GM12878 (cell line): Measurements from ENCODE around the gene KDM4F. TPM values are rescaled to one million over a fixed set of nuclear protein-coding genes. Genes with fewer than 3 reads are reported as not detected.

Source experiments
- ATAC-seq: fragments of 200-7000 bp; cut with Tn5 transposase; 3 replicates; pipeline ENCODE4 v1.9.1; 2020; ENCODE audit warnings: mild to moderate bottlenecking, moderate library complexity
- BruUV-seq: library from RNA; stranded (reverse); fragments of 400-500 nt; replicated peaks from 2 replicates; lab custom pipeline; 2021; lab: Mats Ljungman, UMichigan
- CTCF ChIA-PET: fragments of 300-600 bp; sonication (Branson Sonifier 250); formaldehyde crosslinking; extraction: SDS; loops from one replicate; lab custom pipeline; 2021; ENCODE audit warnings: inconsistent platforms; lab: Yijun Ruan, JAX
- POLR2A ChIA-PET: fragments of 350-600 bp; formaldehyde crosslinking; extraction: SDS; loops from one replicate; lab custom pipeline; 2021; ENCODE audit warnings: inconsistent platforms; lab: Charles Lee
- RAD21 ChIA-PET: fragments of 300-600 bp; sonication (Branson Sonifier 250); formaldehyde crosslinking; loops from one replicate; lab custom pipeline; 2023; ENCODE audit warnings: antibody characterized with exemption; ENCODE audit not compliant: unreplicated experiment; lab: Charles Lee
- SMC1A ChIA-PET: fragments of 300-600 bp; sonication (Branson Sonifier 250); formaldehyde crosslinking; loops from one replicate; lab custom pipeline; 2023; ENCODE audit not compliant: unreplicated experiment, uncharacterized antibody; lab: Charles Lee
- DNase-seq: peaks from one replicate; pipeline ENCODE4 v3.0.0-alpha.2; 2011; ENCODE audit warnings: low read depth, low spot score
- FAIRE-seq: peaks from 3 replicates; lab custom pipeline; 2011; peaks lifted over from hg19 to GRCh38; lab: Jason Lieb, UNC
- H2AFZ ChIP-seq: 2 replicates; pipeline ENCODE4 v1.6.0; 2011; ENCODE audit warnings: low read depth, low read length, control low read depth; ENCODE audit not compliant: control insufficient read depth
- H3K27ac ChIP-seq: 2 replicates; pipeline ENCODE4 v1.5.1; 2011; ENCODE audit warnings: control low read depth; ENCODE audit not compliant: control insufficient read depth, insufficient read depth
- H3K27me3 ChIP-seq, 2 experiments: replicated peaks in 1 of 2; 2 replicates each; pipeline versions ENCODE4 v1.6.0 to v1.6.1; 2011; ENCODE audit warnings: low read length in 1 of 2; ENCODE audit not compliant: control insufficient read depth in 2 of 2, insufficient read depth in 2 of 2
- H3K36me3 ChIP-seq, 2 experiments: 2 replicates each; pipeline ENCODE4 v1.5.1; 2011; ENCODE audit warnings: low read length in 1 of 2; ENCODE audit not compliant: control insufficient read depth in 2 of 2, insufficient read depth in 2 of 2
- H3K4me1 ChIP-seq: 2 replicates; pipeline ENCODE4 v1.6.1; 2011; ENCODE audit warnings: mild to moderate bottlenecking, low read length, moderate library complexity, mixed read lengths; ENCODE audit not compliant: control insufficient read depth, insufficient read depth
- H3K4me2 ChIP-seq: 2 replicates; pipeline ENCODE4 v1.6.0; 2011; ENCODE audit warnings: control low read depth; ENCODE audit not compliant: control insufficient read depth, insufficient read depth
- H3K4me3 ChIP-seq: fragments of 200-600 bp; sonication (generic); 2 replicates; pipeline ENCODE4 v1.5.1; 2016
- H3K79me2 ChIP-seq: 2 replicates; pipeline ENCODE4 v1.6.0; 2011; ENCODE audit warnings: low read length; ENCODE audit not compliant: control insufficient read depth, insufficient read depth
- H3K9ac ChIP-seq: 2 replicates; pipeline ENCODE4 v1.8.0; 2011; ENCODE audit warnings: low read length, control low read depth, mixed read lengths; ENCODE audit not compliant: control insufficient read depth, insufficient read depth
- H3K9me3 ChIP-seq: replicated peaks from 3 replicates; pipeline ENCODE4 v1.5.1; 2011; ENCODE audit warnings: mild to moderate bottlenecking, low read length; ENCODE audit not compliant: control insufficient read depth, insufficient read depth
- H4K20me1 ChIP-seq: 2 replicates; pipeline ENCODE4 v1.6.0; 2011; ENCODE audit not compliant: control insufficient read depth, insufficient read depth
- BCLAF1 ChIP-seq: fragments of 450-650 bp; IDR thresholded peaks from 2 replicates; pipeline ENCODE4 v1.6.1; 2017; ENCODE audit warnings: antibody characterized with exemption, mild to moderate bottlenecking, moderate library complexity
- BMI1 ChIP-seq: fragments of 450-650 bp; IDR thresholded peaks from 2 replicates; pipeline ENCODE4 v1.6.1; 2016; ENCODE audit warnings: mild to moderate bottlenecking, moderate library complexity, borderline replicate concordance
- DPF2 ChIP-seq: fragments of 450-650 bp; IDR thresholded peaks from 2 replicates; pipeline ENCODE4 v1.6.1; 2017; ENCODE audit warnings: mild to moderate bottlenecking
- IKZF2 ChIP-seq, 2 experiments: fragments of 450-650 bp; IDR thresholded peaks; 2 replicates each; pipeline ENCODE4 v1.6.1; 2017; ENCODE audit warnings: mild to moderate bottlenecking in 2 of 2, moderate library complexity in 2 of 2
- KDM1A ChIP-seq: fragments of 200-600 bp; sonication (generic); IDR thresholded peaks from 2 replicates; pipeline ENCODE4 v1.6.1; 2016; ENCODE audit warnings: borderline replicate concordance
- STAT1 ChIP-seq: fragments of 450-650 bp; conservative IDR thresholded peaks from 2 replicates; pipeline ENCODE4 v1.6.1; 2014; ENCODE audit warnings: antibody characterized with exemption, mild to moderate bottlenecking
- TCF12 ChIP-seq: IDR thresholded peaks from 2 replicates; pipeline ENCODE4 v1.6.1; 2011; ENCODE audit warnings: low read depth, mild to moderate bottlenecking, low read length
- ZNF384 ChIP-seq: IDR thresholded peaks from 2 replicates; pipeline ENCODE4 v1.6.1; 2012; ENCODE audit warnings: low read depth, mild to moderate bottlenecking, low read length, improper control_type of control experiment, borderline replicate concordance
- ZNF687 ChIP-seq: fragments of 450-650 bp; IDR thresholded peaks from 2 replicates; pipeline ENCODE4 v1.6.1; 2017; ENCODE audit warnings: mild to moderate bottlenecking, moderate library complexity
- WGBS: methylation state at CpG from one replicate; pipeline ENCODE4 v1.1.6; 2016; ENCODE audit warnings: low lambda C conversion rate; ENCODE audit not compliant: insufficient replicate concordance, insufficient coverage; ENCODE audit errors: missing lambda C conversion rate; 5-methylcytosine and 5-hydroxymethylcytosine counted together
- in situ Hi-C: fragments of 300-500 bp; cut with MboI; formaldehyde crosslinking; loops from 9 replicates; pipeline ENCODE4 v1.14.3; 2018; ENCODE audit warnings: mixed read lengths
- intact Hi-C: fragments of 100-400 bp; cut with micrococcal nuclease; formaldehyde crosslinking; loops from one replicate; pipeline ENCODE4 v1.14.2; 2022; ENCODE audit not compliant: unreplicated experiment
- polyA plus RNA-seq, 11 experiments: library from polyadenylated mRNA; depleted of rRNA in 4 of 11; unstranded in 6 of 11; stranded (reverse) in 5 of 11; fragments of >200 nt; fragmentation: Nextera tagmentation in 4 of 11; fragmentation: Illumina TruSeq in 1 of 11; extraction: Ambion mirVana in 4 of 11; extraction: Trizol in 1 of 11; gene quantifications; 1 replicate in 1 of 11; 2 replicates in 10 of 11; pipeline versions ENCODE4 v1.2.1 to v1.2.3, GENCODE V29; 2011 to 2016; ENCODE audit warnings: inconsistent platforms in 2 of 11, missing spikeins in 2 of 11, low read depth in 1 of 11
- total RNA-seq, 4 experiments: library from RNA; depleted of rRNA in 3 of 4; stranded (reverse); fragments of >200 nt in 3 of 4; fragmentation: Illumina TruSeq in 1 of 4; extraction: Trizol in 1 of 4; gene quantifications; 2 replicates each; pipeline versions ENCODE4 v1.2.1 to v1.2.3, GENCODE V29; 2013 to 2021

The KDM4F gene
- total and polyA plus RNA-seq, 10 of the 15 experiments (the other 5 are each of a cell fraction or from before 2014, with no cell fraction given), result not detected

GRCh38 chr11:95078526-95078925, 29.3 kb downstream of the KDM4F start:
- no peak overlapping the region for H2AFZ ChIP-seq
- ChIA-PET SMC1A (interaction anchor here (1.6 to 8.7 kb wide), 3 partner anchors 9 to 12 kb away, joined by 5 to 85 read pairs (median 6); partner anchors contain the start of gene SRSF8), RAD21 (interaction anchor here (1.1 to 1.3 kb wide), 2 partner anchors 8 to 72 kb away, joined by 3 to 4 read pairs; no protein-coding TSS in a partner anchor), CTCF (interaction anchor here (0.6 to 4.1 kb wide), 3 partner anchors 9 to 714 kb away, joined by 3 to 37 read pairs (median 3); no protein-coding TSS in a partner anchor), POLR2A (interaction anchor here (1.2 kb wide), 1 partner anchor 11 kb away, joined by 4 read pairs; the partner anchor contains the start of gene ENDOD1)
- H3K4me2 ChIP-seq, result no peak overlapping the region
- no peaks in the 10 kb centered on the region for H3K27me3 ChIP-seq
- no peak overlapping the region for H3K4me3 ChIP-seq
- no TSS peak for BruUV-seq
- H3K36me3 ChIP-seq, result no peaks in the 10 kb centered on the region
- ATAC-seq (no peak), FAIRE-seq (no peak), DNase-seq (no peak)
- no peak overlapping the region for H3K27ac ChIP-seq
- H3K79me2 ChIP-seq, result no peaks in the 10 kb centered on the region
- H3K9me3 ChIP-seq, result no peaks in the 10 kb centered on the region
- in situ Hi-C loops (no loop called here), intact Hi-C loops (no loop called here)
- H3K9ac ChIP-seq, result no peak overlapping the region
- H4K20me1 ChIP-seq, result no peaks in the 10 kb centered on the region
- H3K4me1 ChIP-seq, result no peaks in the 10 kb centered on the region
- no peak for TF ChIP-seq DPF2
- WGBS, result 68% methylated on average over 1 of the region's 1 CpG

GRCh38 chr11:95081010-95081409, 31.8 kb downstream of the KDM4F start:
- no peaks in the 10 kb centered on the region for H3K36me3 ChIP-seq
- no peaks in the 10 kb centered on the region for H3K9me3 ChIP-seq
- no peak for DNase-seq
- no peaks in the 10 kb centered on the region for H3K27me3 ChIP-seq
- ChIA-PET SMC1A (interaction anchor here (1.1 to 8.7 kb wide), 5 partner anchors 8 to 16 kb away, joined by 3 to 85 read pairs (median 6); partner anchors contain the start of gene SRSF8), POLR2A (interaction anchor here (1.0 to 2.3 kb wide), 2 partner anchors 10 to 12 kb away, joined by 4 to 7 read pairs; no protein-coding TSS in a partner anchor), RAD21 (interaction anchor here (0.8 to 2.0 kb wide), 4 partner anchors 8 to 11 kb away, joined by 3 to 6 read pairs (median 5); partner anchors contain the start of gene ENDOD1), CTCF (interaction anchor here (0.7 to 4.1 kb wide), 9 partner anchors 8 to 148 kb away, joined by 3 to 37 read pairs (median 4); partner anchors contain the start of gene ENDOD1)
- H4K20me1 ChIP-seq, result no peaks in the 10 kb centered on the region
- intact Hi-C loops, result no loop called here
- in situ Hi-C loops, result no loop called here
- no peak for ATAC-seq
- H2AFZ ChIP-seq, result no peak overlapping the region
- H3K4me3 ChIP-seq, result no peak overlapping the region
- 77% methylated on average over 5 of the region's 5 CpGs for WGBS
- no peak overlapping the region for H3K27ac ChIP-seq
- no TSS peak for BruUV-seq
- H3K79me2 ChIP-seq, result no peaks in the 10 kb centered on the region
- no peak for FAIRE-seq
- peaks cover 5% of the 10 kb centered on the region; the same call in 1 of the 2 replicates for H3K4me1 ChIP-seq
- H3K4me2 ChIP-seq, result no peak overlapping the region
- H3K9ac ChIP-seq, result no peak overlapping the region
- TF ChIP-seq ZNF384, result no peak
- TF ChIP-seq BCLAF1, result no peak
- no peak for TF ChIP-seq ZNF687
- no peak for TF ChIP-seq IKZF2 (IDR thresholded peaks at IDR 0.05)
- no peak for TF ChIP-seq BMI1
- no peak for TF ChIP-seq STAT1
- no peak for TF ChIP-seq KDM1A
- TF ChIP-seq TCF12, result no peak
